Ascending aorta (tissue), 2 donors: Measurements from ENCODE around the gene RPS6KA2. TPM values are rescaled to one million over a fixed set of nuclear protein-coding genes. Genes with fewer than 3 reads are reported as not detected.

ENCODE experiments used
- DNase-seq, 2 donors: peaks; one replicate each; pipeline ENCODE4 v3.0.0-alpha.2; 2019; ENCODE audit warnings: low spot score in 2 of 2
- H3K27ac ChIP-seq, 2 donors: fragments of 200-600 bp; sonication (generic); one replicate each; pipeline ENCODE4 v1.5.1; 2016 to 2017; ENCODE audit warnings: mild to moderate bottlenecking in 1 of 2
- H3K27me3 ChIP-seq: fragments of 200-600 bp; sonication (generic); one replicate; pipeline ENCODE4 v1.5.1; 2017
- H3K36me3 ChIP-seq, 2 donors: fragments of 200-600 bp; sonication (generic); one replicate each; pipeline ENCODE4 v1.5.1; 2016
- H3K4me1 ChIP-seq, 2 donors: fragments of 200-600 bp; sonication (generic); one replicate each; pipeline ENCODE4 v1.5.1; 2016 to 2017; ENCODE audit warnings: mild to moderate bottlenecking in 1 of 2
- H3K4me3 ChIP-seq, 2 donors: fragments of 200-600 bp; sonication (generic); one replicate each; pipeline ENCODE4 v1.5.1; 2016 to 2017; ENCODE audit warnings: mild to moderate bottlenecking in 1 of 2
- H3K9me3 ChIP-seq, 2 donors: fragments of 200-600 bp; sonication (generic); one replicate each; pipeline ENCODE4 v1.5.1; 2016
- CTCF ChIP-seq, 3 experiments: fragments of 200-600 bp in 2 of 3; fragments of 450-650 bp in 1 of 3; sonication (generic) in 2 of 3; IDR thresholded peaks; one replicate each; pipeline ENCODE4 v1.5.1; 2016 to 2019; ENCODE audit warnings: antibody characterized with exemption in 3 of 3, mild to moderate bottlenecking in 1 of 3, moderate library complexity in 1 of 3
- intact Hi-C: fragments of 100-400 bp; cut with DNase I; formaldehyde crosslinking; loops from one replicate; pipeline ENCODE4 v1.15.1; 2023
- total RNA-seq: library from RNA; depleted of rRNA; stranded (reverse); fragments of >200 nt; gene quantifications from one replicate; pipeline ENCODE4 v1.1.0, GENCODE V29; 2016

The RPS6KA2 gene
- total RNA-seq, 1 donor from 2014 or later: 196 TPM

- no peaks in the 10 kb centered on the region for H3K36me3 ChIP-seq
- intact Hi-C loops: no loop called here
- no peak overlapping the region for H3K27ac ChIP-seq
- H3K4me3 ChIP-seq: no peak overlapping the region
- H3K27me3 ChIP-seq: no peaks in the 10 kb centered on the region
- H3K9me3 ChIP-seq: no peaks in the 10 kb centered on the region
- no peak for TF ChIP-seq CTCF (IDR thresholded peaks at IDR 0.05)
- DNase-seq: peak in 1 of 2 donors; percentile 43
- H3K4me1 ChIP-seq: no peaks in the 10 kb centered on the region
These were observed 14.6 kb downstream of the RPS6KA2 start for GRCh38 chr6:166612471-166612881.

DNA sequence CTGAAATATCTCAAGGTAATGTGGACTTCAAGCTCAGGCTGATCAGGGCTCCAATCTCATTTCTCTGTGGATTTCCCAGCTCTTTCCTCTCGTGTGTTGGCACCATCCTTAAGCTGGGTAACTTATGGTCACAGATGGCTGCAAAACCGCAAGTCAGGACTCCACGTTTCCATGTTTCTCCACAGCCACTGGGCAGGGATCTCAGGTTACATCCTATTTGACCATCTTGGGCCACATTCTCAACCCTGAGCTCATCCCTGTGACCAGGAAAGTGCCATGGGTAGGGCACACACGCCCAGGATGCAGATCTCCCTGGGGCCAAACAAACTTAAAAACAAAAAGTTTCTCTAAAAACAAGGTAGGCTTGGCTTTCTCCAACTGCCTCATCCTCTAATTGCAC lies 15.4 kb downstream of the RPS6KA2 start:
- H3K36me3 ChIP-seq: no peaks in the 10 kb centered on the region
- DNase-seq: peak in 1 of 2 donors; percentile 25
- H3K4me1 ChIP-seq: no peaks in the 10 kb centered on the region
- H3K27me3 ChIP-seq: no peaks in the 10 kb centered on the region
- no peaks in the 10 kb centered on the region for H3K9me3 ChIP-seq
- no peak overlapping the region for H3K27ac ChIP-seq
- intact Hi-C loops: no loop called here
- H3K4me3 ChIP-seq: no peak overlapping the region
- no peak for TF ChIP-seq CTCF (IDR thresholded peaks at IDR 0.05)

- no peaks in the 10 kb centered on the region for H3K27me3 ChIP-seq
- no peak overlapping the region for H3K4me3 ChIP-seq
- intact Hi-C loops: no loop called here
- TF ChIP-seq CTCF (IDR thresholded peaks at IDR 0.05): no peak
- DNase-seq: no peak
- no peak overlapping the region for H3K27ac ChIP-seq
- no peaks in the 10 kb centered on the region for H3K36me3 ChIP-seq
- no peaks in the 10 kb centered on the region for H3K4me1 ChIP-seq
- H3K9me3 ChIP-seq: no peaks in the 10 kb centered on the region
These were observed 17.0 kb downstream of the RPS6KA2 start for GRCh38 chr6:166610069-166610468.

DNA sequence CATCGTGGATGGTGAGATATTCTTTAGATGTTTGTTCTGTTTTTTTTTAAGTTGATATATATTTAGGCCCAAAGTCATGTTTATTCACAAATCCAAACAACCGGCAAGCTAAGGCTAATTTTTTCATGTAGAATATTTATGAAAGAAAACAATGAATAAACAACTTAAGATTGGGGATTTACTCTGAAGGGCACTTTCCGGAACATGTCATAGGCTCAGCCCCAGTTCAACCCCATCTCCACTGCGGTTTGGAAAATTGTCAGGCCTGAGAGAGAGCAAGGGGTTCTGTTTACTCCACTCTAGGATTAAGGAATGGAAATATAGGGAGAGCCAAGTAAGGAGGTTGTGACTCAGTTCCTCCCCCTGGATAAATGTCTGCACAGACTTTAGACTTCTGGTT lies 18.3 kb downstream of the RPS6KA2 start:
- no peak for DNase-seq
- no peaks in the 10 kb centered on the region for H3K9me3 ChIP-seq
- no peak for TF ChIP-seq CTCF (IDR thresholded peaks at IDR 0.05)
- no peaks in the 10 kb centered on the region for H3K36me3 ChIP-seq
- H3K27me3 ChIP-seq: no peaks in the 10 kb centered on the region
- no peak overlapping the region for H3K4me3 ChIP-seq
- intact Hi-C loops: no loop called here
- no peaks in the 10 kb centered on the region for H3K4me1 ChIP-seq
- H3K27ac ChIP-seq: no peak overlapping the region

DNA sequence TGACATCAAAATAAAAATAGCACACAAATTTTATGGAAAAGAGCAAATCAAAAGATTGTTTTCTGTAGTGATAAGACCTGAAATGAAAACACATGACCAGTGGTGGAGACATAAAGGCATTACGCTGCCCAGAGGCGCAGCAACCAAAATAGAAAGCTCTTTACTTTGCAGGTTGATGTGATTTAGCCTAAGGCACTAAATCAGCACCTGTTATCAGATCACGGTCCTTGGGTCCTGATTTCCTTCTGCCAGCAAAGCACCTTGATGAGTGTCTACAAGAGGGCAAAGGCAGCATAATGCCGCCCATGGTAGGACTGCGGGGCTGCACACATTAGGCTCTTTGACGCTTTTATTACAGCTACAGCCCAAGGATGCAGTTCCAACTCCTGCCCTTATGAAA lies 21.3 kb downstream of the RPS6KA2 start:
- H3K36me3 ChIP-seq: no peaks in the 10 kb centered on the region
- no peak for TF ChIP-seq CTCF (IDR thresholded peaks at IDR 0.05)
- no peaks in the 10 kb centered on the region for H3K9me3 ChIP-seq
- no peak overlapping the region for H3K27ac ChIP-seq
- H3K4me3 ChIP-seq: no peak overlapping the region
- H3K4me1 ChIP-seq: no peaks in the 10 kb centered on the region
- H3K27me3 ChIP-seq: no peaks in the 10 kb centered on the region
- DNase-seq: no peak
- intact Hi-C loops: no loop called here

GRCh38 chr6:166604911-166605310 lies 22.1 kb downstream of the RPS6KA2 start:
- TF ChIP-seq CTCF (IDR thresholded peaks at IDR 0.05): no peak
- Histone ChIP-seq H3K27me3 (no peaks in the 10 kb centered on the region), H3K36me3 (no peaks in the 10 kb centered on the region), H3K27ac (no peak overlapping the region), H3K4me3 (no peak overlapping the region), H3K4me1 (no peaks in the 10 kb centered on the region), H3K9me3 (no peaks in the 10 kb centered on the region)
- DNase-seq: no peak
- intact Hi-C loops: no loop called here
